T-helper 1 cell treated with Interleukin-12 subunit alpha and Interleukin-12 subunit beta and Interleukin-4 antibody, amounts not matched to agents 30 μg/mL and 1 μg/mL, for 36 hours (primary cell): ENCODE measurements around the gene C5orf46.
"Not testable (repeated sequence)": the region's sequence is repeated elsewhere in the genome, so short reads cannot be mapped to it uniquely, and the experiment has no call there.

Experiments used
- H3K27ac Mint-ChIP-seq: one replicate; pipeline ENCODE4 v1.8.0; 2021; ENCODE audit warnings: mild to moderate bottlenecking, mixed read lengths
- H3K27me3 Mint-ChIP-seq: one replicate; pipeline ENCODE4 v1.8.0; 2021; ENCODE audit warnings: low read depth, mixed read lengths
- H3K36me3 Mint-ChIP-seq: one replicate; pipeline ENCODE4 v1.8.0; 2021; ENCODE audit warnings: low read depth, mixed read lengths
- H3K4me1 Mint-ChIP-seq: one replicate; pipeline ENCODE4 v1.8.0; 2021; ENCODE audit warnings: low read depth, mixed read lengths
- H3K4me3 Mint-ChIP-seq: one replicate; pipeline ENCODE4 v1.8.0; 2021; ENCODE audit warnings: mild to moderate bottlenecking, moderate library complexity, mixed read lengths
- H3K9me3 Mint-ChIP-seq: one replicate; pipeline ENCODE4 v1.8.0; 2021; ENCODE audit warnings: mixed read lengths

The C5orf46 gene

DNA sequence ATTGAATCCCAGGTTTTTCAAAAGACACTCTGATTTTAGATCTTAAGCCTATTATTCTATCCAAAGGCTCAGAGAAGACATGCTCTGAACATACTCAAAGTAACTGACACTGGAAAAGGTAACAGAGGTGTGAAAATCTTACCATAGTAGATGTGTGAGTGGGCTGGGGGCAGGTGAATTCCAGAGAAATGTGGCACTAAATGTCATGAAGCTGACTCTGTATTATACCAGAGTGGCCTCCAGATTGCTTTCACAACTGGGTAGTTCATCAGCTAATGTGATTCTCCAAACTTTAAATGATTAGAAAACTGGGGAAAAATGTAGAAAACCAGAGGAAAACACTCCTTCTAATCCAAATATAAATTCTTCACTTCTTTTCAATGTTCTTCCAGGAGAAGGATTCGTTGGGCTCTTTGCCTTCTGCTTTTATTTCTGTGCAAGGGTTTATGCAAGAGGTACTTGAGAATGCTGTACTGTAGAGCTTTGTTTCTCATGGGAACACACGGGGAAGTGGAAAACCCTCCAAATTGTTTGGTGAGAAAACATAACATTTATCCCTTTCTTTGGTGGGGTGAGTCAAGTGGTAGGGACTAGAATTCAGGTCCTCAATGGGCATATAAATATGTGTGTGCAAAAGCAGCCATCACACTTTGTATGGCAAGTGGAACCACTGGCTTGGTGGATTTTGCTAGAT is 28.1 kb downstream of the C5orf46 start, which contains the start of gene SCGB3A2:
Gene SCGB3A2, plus strand, starts transcription at position 646 of the 694 bp plus-strand sequence. CDS start 93 bp downstream, outside the sequence.
- Mint-ChIP-seq H3K27me3 (no peaks in the 10 kb centered on the region), H3K4me3 (no peak within 1 kb of the TSS), H3K9me3 (no peaks in the 10 kb centered on the region), H3K27ac (no peak within 1 kb of the TSS), H3K4me1 (no peaks in the 10 kb centered on the region), H3K36me3 (no peaks in the 10 kb centered on the region)

DNA sequence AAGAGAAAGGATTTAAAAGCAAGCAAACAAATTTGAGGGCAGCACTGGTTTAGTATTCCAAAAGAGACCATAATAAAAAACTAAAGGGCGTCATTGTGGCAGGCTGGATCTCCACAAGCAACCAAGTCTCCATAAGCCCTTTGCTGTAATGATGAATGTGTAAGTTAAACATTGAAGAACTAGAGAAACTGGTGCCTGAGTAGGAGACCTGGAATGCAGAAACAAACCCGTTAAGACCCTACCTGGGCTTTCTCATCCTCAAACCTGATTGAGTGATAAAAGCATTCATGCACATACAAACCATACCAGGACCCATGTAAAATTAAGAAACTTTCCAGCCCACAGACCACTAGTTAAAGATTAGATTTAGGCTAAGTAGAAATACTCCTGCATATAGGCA is 29.7 kb downstream of the C5orf46 start:
- no peak overlapping the region for H3K27ac Mint-ChIP-seq
- no peaks in the 10 kb centered on the region for H3K36me3 Mint-ChIP-seq
- H3K4me1 Mint-ChIP-seq = no peaks in the 10 kb centered on the region
- H3K4me3 Mint-ChIP-seq = no peak overlapping the region
- no peaks in the 10 kb centered on the region for H3K27me3 Mint-ChIP-seq
- H3K9me3 Mint-ChIP-seq = no peaks in the 10 kb centered on the region

DNA sequence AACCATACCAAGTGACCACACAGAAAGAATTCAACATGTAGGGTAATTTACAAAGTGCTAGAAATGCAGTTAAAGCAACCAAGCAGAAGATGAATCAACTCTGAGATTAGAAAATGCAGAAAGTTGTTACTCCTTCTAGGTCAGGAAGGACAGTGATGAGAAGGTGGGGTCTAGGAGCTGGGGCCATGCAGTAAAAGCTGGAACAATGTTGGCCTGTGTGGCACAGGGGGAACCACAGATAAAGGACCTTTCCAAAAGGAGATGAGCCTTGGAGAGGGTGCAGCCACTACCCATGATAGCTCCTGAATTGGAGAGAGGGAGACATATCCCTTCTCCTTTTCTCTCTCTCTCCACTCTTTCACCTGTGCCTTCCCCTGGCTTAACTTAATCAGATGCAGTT is 30.2 kb downstream of the C5orf46 start:
- no peaks in the 10 kb centered on the region for H3K27me3 Mint-ChIP-seq
- H3K36me3 Mint-ChIP-seq = no peaks in the 10 kb centered on the region
- no peak overlapping the region for H3K4me3 Mint-ChIP-seq
- H3K4me1 Mint-ChIP-seq = no peaks in the 10 kb centered on the region
- H3K27ac Mint-ChIP-seq = no peak overlapping the region
- no peaks in the 10 kb centered on the region for H3K9me3 Mint-ChIP-seq

DNA sequence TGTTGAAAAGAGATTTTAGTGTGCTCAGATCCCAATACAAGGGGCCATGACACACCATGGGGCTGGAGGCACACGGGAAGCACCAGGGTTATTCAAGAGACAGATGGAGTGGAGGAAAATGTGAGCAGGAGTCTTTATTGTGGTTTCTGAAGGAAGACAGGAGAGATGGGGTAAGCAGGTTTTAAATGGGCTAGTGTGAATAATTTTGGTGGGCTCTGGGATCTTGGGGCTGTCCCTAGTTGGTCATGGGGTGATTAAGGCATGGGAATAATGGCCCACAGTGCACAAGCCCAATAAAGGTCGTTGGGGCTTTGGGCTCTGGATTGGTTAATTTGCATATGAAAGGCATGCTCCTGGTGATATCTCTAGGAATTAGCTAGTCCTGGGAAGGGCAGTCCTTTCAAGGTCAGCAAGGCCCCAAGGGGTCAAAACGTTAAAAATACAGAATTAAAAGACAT is 31.4 kb downstream of the C5orf46 start:
- no peak overlapping the region for H3K4me3 Mint-ChIP-seq
- no peaks in the 10 kb centered on the region for H3K9me3 Mint-ChIP-seq
- no peaks in the 10 kb centered on the region for H3K4me1 Mint-ChIP-seq
- H3K27me3 Mint-ChIP-seq = no peaks in the 10 kb centered on the region
- H3K27ac Mint-ChIP-seq = no peak overlapping the region
- no peaks in the 10 kb centered on the region for H3K36me3 Mint-ChIP-seq

DNA sequence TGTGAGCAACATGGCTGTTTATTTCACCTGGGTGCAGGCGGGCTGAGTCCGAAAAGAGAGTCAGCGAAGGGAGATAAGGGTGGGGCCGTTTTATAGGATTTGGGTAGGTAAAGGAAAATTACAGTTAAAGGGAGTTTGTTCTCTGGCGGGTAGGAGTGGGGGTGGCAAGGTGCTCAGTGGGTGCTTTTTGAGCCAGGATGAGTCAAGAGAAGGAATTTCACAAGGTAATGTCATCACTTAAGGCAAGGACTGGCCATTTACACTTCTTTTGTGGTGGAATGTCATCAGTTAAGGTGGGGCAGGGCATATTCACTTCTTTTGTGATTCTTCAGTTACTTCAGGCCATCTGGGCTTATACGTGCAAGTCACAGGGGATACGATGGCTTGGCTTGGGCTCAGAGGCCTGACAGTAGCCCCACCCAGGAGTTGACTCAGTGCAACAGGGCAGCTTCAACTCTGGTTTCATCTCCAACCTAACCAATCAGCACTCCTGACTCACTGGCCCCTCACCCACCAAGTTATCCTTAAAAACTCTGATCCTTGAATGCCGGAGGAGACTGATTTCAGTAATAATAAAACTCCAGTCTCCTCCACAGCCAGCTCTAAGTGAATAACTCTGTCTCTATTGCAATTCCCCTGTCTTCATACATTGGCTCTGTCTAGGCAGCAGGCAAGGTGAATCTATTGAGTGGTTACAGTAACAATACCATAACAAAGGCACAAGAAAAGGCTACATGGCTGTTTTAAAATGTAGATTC is 32.0 kb downstream of the C5orf46 start:
- not testable (repeated sequence) for H3K4me3 Mint-ChIP-seq, H3K36me3 Mint-ChIP-seq, H3K27ac Mint-ChIP-seq, H3K27me3 Mint-ChIP-seq, H3K9me3 Mint-ChIP-seq, H3K4me1 Mint-ChIP-seq

DNA sequence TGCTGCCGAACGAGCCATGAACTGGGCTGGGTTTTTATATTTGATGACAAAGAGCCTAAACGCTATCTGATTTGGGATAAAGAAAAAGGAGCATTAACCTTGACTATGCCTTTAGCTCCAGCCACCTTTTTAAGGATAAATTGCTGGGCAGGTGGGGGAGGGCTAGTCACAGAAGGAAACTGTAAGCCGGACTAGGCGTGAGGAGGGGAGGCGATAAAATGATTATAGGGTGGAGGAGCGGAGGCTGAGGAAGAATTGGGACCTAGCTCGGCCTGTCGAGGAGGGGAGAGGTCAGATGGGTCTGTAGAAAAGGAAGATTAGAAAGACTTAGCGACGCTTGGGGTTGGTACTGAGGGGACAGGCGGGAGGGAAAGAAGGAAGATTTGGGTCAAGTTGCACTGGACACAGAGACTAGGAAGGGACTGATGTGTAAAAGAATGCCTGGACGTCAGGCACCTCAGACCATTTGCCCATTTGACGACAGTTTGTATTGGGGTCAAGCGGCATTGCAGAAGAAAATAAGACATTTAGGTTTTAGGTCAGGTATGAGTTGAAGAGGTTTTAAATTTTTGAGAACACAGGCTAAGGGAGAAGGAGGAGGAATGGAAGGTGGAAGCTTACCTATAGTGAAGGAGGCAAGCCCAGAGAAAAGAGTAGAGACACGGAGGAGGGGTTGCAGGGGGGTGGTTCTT is 33.4 kb downstream of the C5orf46 start:
- not testable (repeated sequence) for H3K4me1 Mint-ChIP-seq, H3K27me3 Mint-ChIP-seq, H3K4me3 Mint-ChIP-seq, H3K36me3 Mint-ChIP-seq, H3K27ac Mint-ChIP-seq, H3K9me3 Mint-ChIP-seq

DNA sequence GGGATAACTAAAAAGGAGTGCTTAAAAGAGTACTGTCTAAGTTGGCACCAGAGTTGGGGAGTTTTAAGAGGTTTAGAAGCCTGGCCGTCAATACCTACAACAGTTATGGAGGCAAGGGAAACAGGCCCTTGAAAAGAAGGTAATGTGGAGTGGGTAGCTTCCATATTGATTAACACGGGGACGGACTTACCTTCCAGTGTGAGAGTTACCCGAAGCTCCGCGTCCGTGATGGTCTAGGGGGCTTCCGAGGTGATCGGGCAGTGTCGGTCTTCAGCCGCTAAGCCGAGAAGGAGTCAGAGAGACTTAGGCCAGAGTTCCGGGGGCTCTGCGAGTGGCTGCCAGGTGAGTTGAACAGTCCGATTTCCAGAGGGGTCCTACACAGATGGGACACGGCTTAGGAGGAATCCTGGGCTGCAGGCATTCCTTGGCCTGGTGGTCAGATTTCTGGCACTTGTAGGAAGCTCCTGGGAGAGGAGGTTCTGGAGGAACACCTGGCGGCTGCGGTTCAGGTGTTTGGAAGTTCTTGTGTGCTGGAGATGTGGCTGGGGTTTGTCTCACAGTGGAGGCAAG is 34.3 kb downstream of the C5orf46 start:
- H3K4me3 Mint-ChIP-seq, H3K27me3 Mint-ChIP-seq: not testable (repeated sequence)

DNA sequence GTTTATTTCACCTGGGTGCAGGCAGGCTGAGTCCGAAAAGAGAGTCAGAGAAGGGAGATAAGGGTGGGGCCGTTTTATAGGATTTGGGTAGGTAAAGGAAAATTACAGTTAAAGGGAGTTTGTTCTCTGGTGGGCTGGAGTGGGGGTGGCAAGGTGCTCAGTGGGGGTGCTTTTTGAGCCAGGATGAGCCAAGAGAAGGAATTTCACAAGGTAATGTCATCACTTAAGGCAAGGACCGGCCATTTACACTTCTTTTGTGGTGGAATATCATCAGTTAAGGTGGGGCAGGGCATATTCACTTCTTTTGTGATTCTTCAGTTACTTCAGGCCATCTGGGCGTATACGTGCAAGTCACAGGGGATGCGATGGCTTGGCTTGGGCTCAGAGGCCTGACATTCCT is 36.4 kb downstream of the C5orf46 start:
- H3K27me3 Mint-ChIP-seq, H3K36me3 Mint-ChIP-seq, H3K4me3 Mint-ChIP-seq, H3K27ac Mint-ChIP-seq, H3K4me1 Mint-ChIP-seq, H3K9me3 Mint-ChIP-seq: not testable (repeated sequence)

More for the DNA sequence above, 34.3 kb downstream of the C5orf46 start:
- not testable (repeated sequence) for H3K36me3 Mint-ChIP-seq, H3K27ac Mint-ChIP-seq, H3K4me1 Mint-ChIP-seq, H3K9me3 Mint-ChIP-seq

DNA sequence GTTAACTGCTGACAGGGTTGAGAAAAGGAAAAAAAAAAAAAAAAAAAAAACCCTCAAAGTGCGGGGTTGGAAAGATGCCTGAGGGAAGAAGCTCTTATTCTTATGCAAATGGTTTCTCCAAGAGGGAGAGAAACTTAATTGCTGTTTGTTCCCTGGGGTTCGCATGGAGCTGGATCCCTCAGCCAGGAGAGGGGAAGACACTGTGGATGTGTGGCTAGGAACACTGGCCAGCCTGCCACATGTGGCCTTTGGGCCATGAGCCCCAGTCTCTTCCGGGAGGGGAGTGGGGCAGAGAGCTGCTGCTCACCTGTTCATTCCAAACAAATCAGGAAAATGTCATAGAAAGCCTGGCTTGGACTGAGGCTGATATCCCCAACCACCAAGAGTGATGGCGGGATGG is 37.2 kb downstream of the C5orf46 start:
- no peaks in the 10 kb centered on the region for H3K9me3 Mint-ChIP-seq
- H3K27me3 Mint-ChIP-seq = no peaks in the 10 kb centered on the region
- no peak overlapping the region for H3K27ac Mint-ChIP-seq
- no peaks in the 10 kb centered on the region for H3K36me3 Mint-ChIP-seq
- no peak overlapping the region for H3K4me3 Mint-ChIP-seq
- no peaks in the 10 kb centered on the region for H3K4me1 Mint-ChIP-seq

DNA sequence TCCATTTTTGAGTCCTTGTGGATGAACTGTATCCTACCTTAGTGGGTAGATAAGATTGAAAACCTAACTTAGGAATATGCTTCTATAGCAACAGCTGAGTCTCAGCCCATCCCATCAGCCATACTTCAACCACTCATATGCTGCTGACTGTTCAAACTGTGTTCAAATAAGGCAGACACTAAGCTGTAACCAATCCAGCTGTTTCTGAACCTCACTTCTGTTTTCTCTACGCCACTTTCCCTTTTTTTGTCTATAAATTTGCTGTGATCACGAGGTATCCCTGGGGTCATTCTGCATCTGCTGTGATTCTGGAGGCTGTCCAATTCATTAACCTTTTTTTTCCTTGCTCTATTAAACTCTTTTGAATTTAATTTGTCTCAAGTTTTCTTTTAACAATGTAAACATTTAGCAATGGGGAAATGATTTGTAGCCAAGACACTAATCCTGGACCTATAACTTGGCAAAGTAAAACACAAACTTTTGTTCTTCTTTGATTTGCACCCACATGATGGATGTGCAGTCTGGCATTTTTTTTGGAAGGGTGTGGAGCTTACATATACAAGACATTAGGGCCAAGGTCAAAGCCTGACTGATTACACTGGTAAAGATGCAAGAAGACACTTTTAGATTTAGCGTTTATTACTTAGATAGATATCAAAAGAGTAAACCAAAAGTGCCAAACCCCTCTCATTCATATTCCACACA is 42.7 kb downstream of the C5orf46 start:
- no peaks in the 10 kb centered on the region for H3K36me3 Mint-ChIP-seq
- peaks cover under 1% of the 10 kb centered on the region for H3K27me3 Mint-ChIP-seq
- H3K9me3 Mint-ChIP-seq = no peaks in the 10 kb centered on the region
- H3K27ac Mint-ChIP-seq = no peak overlapping the region
- H3K4me3 Mint-ChIP-seq = no peak overlapping the region
- no peaks in the 10 kb centered on the region for H3K4me1 Mint-ChIP-seq

DNA sequence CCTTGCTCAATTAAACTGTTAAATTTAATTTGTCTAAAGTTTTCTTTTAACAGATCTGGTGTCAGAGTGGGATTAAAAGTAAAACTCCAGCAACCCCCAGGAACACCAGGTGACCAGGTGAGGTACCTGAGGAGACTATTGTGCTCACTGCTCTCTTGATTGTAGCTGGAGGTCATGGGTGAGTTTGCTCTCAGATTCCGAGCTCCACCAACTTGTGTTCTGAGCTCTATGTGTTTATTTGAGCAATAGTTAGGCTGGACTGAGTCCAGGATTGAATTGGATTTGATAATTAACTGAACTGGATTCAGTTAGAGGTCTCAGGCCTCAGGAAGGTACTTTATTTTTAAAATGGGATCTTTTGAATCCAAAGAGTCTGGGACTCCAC is 45.7 kb downstream of the C5orf46 start:
- Mint-ChIP-seq H3K36me3 (no peaks in the 10 kb centered on the region), H3K27ac (no peak overlapping the region), H3K9me3 (no peaks in the 10 kb centered on the region), H3K27me3 (peaks cover 3% of the 10 kb centered on the region), H3K4me1 (no peaks in the 10 kb centered on the region), H3K4me3 (no peak overlapping the region)

DNA sequence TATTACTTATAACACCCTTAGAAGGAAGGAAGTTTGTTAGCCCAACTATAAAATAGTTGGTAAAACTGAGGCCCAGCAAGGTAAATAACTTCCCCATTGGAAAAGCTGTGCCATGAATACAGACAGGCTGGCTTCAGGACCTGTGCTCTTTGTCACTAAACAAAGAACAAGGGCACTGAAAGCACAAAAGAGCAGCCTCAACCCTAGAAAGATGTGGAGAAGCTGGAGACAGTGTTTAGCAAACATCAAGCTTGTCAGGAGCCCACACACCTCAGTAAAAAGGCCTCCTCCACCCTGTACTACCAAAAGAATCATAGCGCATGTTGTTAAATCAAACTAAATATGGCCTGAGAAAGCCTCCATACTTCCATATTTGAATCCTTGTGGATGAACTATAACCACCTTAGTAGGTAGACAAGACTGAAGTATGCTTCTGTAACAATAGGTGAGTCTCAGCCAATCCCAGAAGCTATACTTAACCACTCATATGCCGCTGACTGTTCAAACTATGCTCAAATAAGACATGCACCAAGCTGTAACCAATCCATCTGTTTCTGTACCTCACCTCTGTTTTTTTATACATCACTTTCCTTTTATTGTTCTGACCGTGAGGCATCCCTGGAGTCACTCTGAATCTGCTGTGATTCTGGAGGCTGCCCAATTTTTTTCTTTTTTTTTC is 46.2 kb downstream of the C5orf46 start:
- H3K36me3 Mint-ChIP-seq = no peaks in the 10 kb centered on the region
- H3K27ac Mint-ChIP-seq = no peak overlapping the region
- H3K4me3 Mint-ChIP-seq = no peak overlapping the region
- peaks cover 3% of the 10 kb centered on the region for H3K27me3 Mint-ChIP-seq
- no peaks in the 10 kb centered on the region for H3K4me1 Mint-ChIP-seq
- H3K9me3 Mint-ChIP-seq = no peaks in the 10 kb centered on the region

DNA sequence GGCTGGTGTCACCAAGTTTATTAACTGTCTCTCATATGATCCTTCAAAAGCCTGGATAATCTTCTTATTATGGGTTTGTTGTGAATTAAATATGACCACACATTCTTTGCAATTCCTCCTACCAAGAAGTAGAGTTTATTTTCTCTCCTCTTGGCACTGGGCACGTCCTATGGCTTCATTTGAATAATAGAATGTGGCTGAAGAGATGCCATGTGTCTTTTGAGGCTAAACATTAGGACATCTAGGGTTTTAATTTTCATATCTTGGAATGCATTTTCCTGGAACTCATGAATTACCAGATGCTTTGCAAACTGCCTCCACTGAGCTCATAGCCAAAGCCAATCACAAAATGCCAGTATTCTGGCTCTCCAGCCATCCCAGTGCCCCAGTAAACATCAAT is 47.8 kb downstream of the C5orf46 start:
- H3K36me3 Mint-ChIP-seq = no peaks in the 10 kb centered on the region
- peaks cover 5% of the 10 kb centered on the region for H3K27me3 Mint-ChIP-seq
- no peaks in the 10 kb centered on the region for H3K9me3 Mint-ChIP-seq
- H3K4me1 Mint-ChIP-seq = no peaks in the 10 kb centered on the region
- H3K4me3 Mint-ChIP-seq = no peak overlapping the region
- H3K27ac Mint-ChIP-seq = no peak overlapping the region
